GM12864 (cell line): ENCODE measurements around the gene AFAP1.

Source experiments
- DNase-seq: peaks from one replicate; pipeline ENCODE4 v3.0.0-alpha.2; 2011; ENCODE audit warnings: low read depth
- H3K4me3 ChIP-seq: 2 replicates; pipeline ENCODE4 v1.5.1; 2011; ENCODE audit warnings: mild to moderate bottlenecking, low read depth, low read length, control low read depth
- CTCF ChIP-seq: IDR thresholded peaks from 2 replicates; pipeline ENCODE4 v1.5.1; 2011; ENCODE audit warnings: low read depth, mild to moderate bottlenecking, moderate library complexity, low read length, control low read depth, inconsistent platforms; ENCODE audit errors: missing control alignments

Gene AFAP1

GRCh38 chr4:7727749-7728148 lies 211.9 kb downstream of the AFAP1 start:
- no peak for DNase-seq
- no peak overlapping the region for H3K4me3 ChIP-seq
- TF ChIP-seq CTCF, result no peak

DNA sequence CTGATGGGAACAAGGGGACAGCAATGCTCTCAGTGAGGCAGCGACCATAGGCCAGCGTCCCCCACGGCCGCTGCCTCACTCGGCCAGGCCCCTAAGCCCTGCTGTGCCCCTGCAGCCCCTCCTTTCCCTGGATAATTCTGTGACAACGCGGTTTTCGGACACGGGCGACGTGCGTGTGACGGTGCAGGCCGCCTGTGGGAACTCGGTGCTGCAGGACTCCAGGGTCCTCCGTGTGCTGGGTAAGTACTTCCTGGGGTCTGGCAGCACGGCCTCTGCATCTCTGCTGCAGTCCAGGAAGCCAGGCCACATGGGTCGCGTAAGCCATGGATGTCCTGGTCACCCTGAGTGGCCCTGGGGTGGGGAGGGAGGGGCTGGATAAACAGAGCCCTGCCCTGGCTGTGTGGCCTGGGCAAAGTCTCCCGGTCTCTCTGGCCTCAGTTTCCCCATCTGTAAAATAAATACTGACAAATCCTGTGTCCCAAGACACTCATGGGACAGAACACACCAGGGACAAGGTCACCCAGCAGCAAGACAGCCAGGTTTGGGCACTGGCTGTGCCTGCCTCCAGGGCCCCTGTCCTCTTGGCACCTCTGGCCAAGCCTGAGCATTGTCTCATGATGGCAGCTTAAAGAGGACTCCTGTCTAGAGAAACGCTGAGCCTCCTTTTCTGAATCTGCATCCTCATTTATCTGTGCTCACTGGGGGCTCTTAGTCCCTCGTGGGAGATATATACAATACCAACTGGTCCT lies 212.8 kb downstream of the AFAP1 start:
- DNase-seq, result no peak
- TF ChIP-seq CTCF, result no peak
- H3K4me3 ChIP-seq, result no peak overlapping the region

DNA sequence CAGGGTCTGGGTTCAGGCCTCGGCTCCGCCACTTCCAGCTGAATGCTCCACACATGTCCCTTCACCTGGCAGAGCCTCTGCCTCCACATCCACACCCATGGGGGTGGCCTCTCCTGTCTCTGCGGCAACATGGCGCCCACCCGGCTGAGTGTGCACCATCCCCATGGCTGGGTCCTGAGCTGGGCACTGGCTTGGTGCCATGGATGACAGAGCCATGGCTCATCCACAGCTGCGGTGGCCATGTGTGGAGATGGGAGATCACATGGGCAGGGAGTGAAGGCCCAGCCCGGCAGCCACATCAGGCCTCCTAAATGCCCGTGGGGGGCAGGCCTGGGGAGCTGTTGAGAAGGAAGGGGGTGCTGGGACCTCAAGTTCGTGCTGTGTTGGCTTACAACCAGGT lies 213.7 kb downstream of the AFAP1 start:
- no peak for DNase-seq
- no peak overlapping the region for H3K4me3 ChIP-seq
- TF ChIP-seq CTCF, result no peak

DNA sequence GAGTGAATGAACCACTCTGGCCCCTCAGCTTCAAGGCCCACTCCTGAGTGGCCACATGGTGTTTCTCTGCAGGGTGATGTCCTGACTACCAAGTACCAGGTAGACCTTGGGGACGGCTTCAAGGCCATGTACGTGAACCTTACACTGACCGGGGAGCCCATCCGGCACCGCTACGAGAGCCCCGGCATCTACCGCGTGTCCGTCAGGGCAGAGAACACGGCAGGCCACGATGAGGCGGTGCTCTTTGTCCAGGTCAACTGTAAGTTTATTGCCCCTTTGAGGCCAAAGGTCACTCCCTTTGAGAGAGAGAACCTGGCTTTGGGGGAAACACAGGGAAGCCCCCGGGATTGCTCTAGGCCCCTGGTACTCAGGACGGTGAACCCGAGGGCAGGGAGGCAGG lies 216.0 kb downstream of the AFAP1 start:
- no peak for TF ChIP-seq CTCF
- H3K4me3 ChIP-seq, result no peak overlapping the region
- DNase-seq, result no peak

DNA sequence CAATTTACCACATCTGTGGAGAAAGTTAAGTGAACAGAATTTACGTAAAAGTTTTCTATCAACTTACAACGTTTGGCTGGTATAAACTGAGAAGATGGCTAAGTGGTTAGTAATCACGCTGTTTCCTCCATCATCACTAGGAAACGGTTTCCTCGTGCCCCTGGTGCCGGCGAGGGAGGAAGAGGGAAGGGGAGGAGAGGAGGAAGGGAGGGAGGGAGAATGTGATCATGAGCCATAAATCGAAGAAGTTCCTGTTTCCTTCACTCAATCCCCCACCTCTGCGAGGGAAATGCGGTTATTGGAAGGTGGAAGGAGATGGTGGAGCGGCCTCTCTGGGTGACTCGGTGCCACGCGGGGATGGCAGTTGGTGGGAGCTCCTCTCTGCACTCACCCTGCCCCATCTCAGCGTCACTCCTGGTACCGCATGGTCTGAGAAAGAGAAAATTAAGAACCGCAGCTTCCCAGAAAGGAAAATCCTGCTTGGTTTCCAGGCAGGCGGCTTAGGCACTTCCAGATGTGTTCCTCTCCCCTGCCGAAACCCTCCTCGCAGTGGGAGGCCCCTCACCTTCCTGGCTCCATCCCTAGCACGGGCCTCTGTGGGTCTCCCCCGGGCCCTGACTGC lies 216.8 kb downstream of the AFAP1 start:
- H3K4me3 ChIP-seq, result no peak overlapping the region
- TF ChIP-seq CTCF, result no peak
- DNase-seq, result no peak

DNA sequence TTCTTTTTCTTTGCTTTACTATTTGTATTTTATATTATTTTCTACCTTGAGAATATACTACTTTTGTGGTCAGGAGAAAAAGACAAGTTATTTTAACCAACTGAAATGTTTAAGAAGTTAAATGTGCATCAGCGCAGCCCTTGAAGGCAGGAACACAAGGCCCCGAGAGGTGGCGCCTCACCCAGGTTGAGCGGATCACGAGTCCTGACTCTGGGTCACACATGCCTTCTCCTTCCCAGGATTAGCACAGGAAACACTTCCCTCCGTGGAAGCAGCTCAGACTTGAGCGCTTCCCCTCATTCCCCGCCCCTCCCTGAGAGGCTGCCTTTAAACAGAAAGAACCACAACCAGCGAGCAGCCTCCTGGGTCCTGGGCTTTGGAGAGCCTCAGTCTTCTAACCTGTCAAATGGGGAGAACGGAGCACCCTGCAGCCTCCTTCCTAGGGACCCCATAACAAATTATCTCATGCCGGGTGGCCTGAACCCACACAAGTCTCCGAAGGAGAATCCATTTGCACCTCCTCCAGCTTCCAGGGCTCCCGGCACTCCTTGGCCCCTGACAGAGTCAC lies 217.6 kb downstream of the AFAP1 start:
- TF ChIP-seq CTCF, result peak; percentile 21
- DNase-seq, result no peak
- no peak overlapping the region for H3K4me3 ChIP-seq
